Spleen (tissue), 11 donors: ENCODE data around the gene PXDN. TPM values are rescaled to one million over a fixed set of nuclear protein-coding genes. Genes with fewer than 3 reads are reported as not detected.

Source experiments
- DNase-seq: peaks from one replicate; pipeline ENCODE4 v3.0.0-alpha.2; 2020
- H3K27ac ChIP-seq, 8 donors: fragments of 200-600 bp; sonication (generic) in 7 of 8; 1 replicate in 4 of 8; 2 replicates in 4 of 8; pipeline versions ENCODE4 v1.5.0 to v1.8.0; 2016 to 2021; ENCODE audit warnings: inconsistent platforms in 4 of 8, mild to moderate bottlenecking in 4 of 8, moderate library complexity in 1 of 8
- H3K27me3 ChIP-seq, 7 donors: fragments of 200-600 bp; sonication (generic) in 6 of 7; replicated peaks in 1 of 7; 1 replicate in 4 of 7; 2 replicates in 3 of 7; pipeline versions ENCODE4 v1.5.0 to v1.8.0; 2016 to 2021; ENCODE audit warnings: inconsistent platforms in 3 of 7, mild to moderate bottlenecking in 1 of 7
- H3K36me3 ChIP-seq, 6 donors: fragments of 200-600 bp; sonication (generic) in 5 of 6; 1 replicate in 4 of 6; 2 replicates in 2 of 6; pipeline versions ENCODE4 v1.5.0 to v1.8.0; 2016 to 2021; ENCODE audit warnings: inconsistent platforms in 2 of 6
- H3K4me1 ChIP-seq, 6 donors: fragments of 200-600 bp; sonication (generic) in 5 of 6; 1 replicate in 3 of 6; 2 replicates in 3 of 6; pipeline versions ENCODE4 v1.5.0 to v1.8.0; 2016 to 2021; ENCODE audit warnings: inconsistent platforms in 3 of 6
- H3K4me3 ChIP-seq, 8 donors: fragments of 200-600 bp; sonication (generic) in 7 of 8; 1 replicate in 4 of 8; 2 replicates in 4 of 8; pipeline versions ENCODE4 v1.5.0 to v1.8.0; 2016 to 2021; ENCODE audit warnings: inconsistent platforms in 4 of 8, mild to moderate bottlenecking in 4 of 8, moderate library complexity in 2 of 8
- H3K9me3 ChIP-seq, 8 donors: fragments of 200-600 bp; sonication (generic) in 7 of 8; 1 replicate in 4 of 8; 2 replicates in 4 of 8; pipeline versions ENCODE4 v1.5.0 to v1.8.0; 2016 to 2021; ENCODE audit warnings: inconsistent platforms in 4 of 8
- CTCF ChIP-seq, 11 experiments: fragments of 200-600 bp in 7 of 11; fragments of 450-650 bp in 4 of 11; sonication (generic) in 4 of 11; IDR thresholded peaks in 8 of 11; conservative IDR thresholded peaks in 3 of 11; 1 replicate in 7 of 11; 2 replicates in 4 of 11; pipeline versions ENCODE4 v1.4.0 to v1.8.0; 2016 to 2021; ENCODE audit warnings: antibody characterized with exemption in 11 of 11, inconsistent platforms in 4 of 11, mild to moderate bottlenecking in 1 of 11
- POLR2A ChIP-seq, 3 donors: fragments of 450-650 bp; IDR thresholded peaks; one replicate each; pipeline ENCODE4 v1.5.1; 2017; ENCODE audit warnings: antibody characterized with exemption in 3 of 3, mild to moderate bottlenecking in 1 of 3
- POLR2AphosphoS5 ChIP-seq, 3 donors: sonication (generic); formaldehyde crosslinking; IDR thresholded peaks; one replicate each; pipeline ENCODE4 v1.5.1; 2017; ENCODE audit warnings: antibody characterized with exemption in 3 of 3
- WGBS, 5 donors: extraction: QIAGEN DNeasy Blood & Tissue Kit in 3 of 5; methylation state at CpG; one replicate each; pipeline versions ENCODE4 v1.1.5 to v1.1.7; 2013 to 2018; 5-methylcytosine and 5-hydroxymethylcytosine counted together
- intact Hi-C: fragments of 100-400 bp; cut with DNase I; formaldehyde crosslinking; loops from one replicate; pipeline ENCODE4 v1.15.0; 2023; ENCODE audit warnings: low total_unique reads
- polyA plus RNA-seq, 3 donors: library from polyadenylated mRNA; stranded (reverse); fragments of 200-250 nt; gene quantifications; one replicate each; pipeline ENCODE4 v1.2.1, GENCODE V29; 2013
- total RNA-seq, 7 donors: library from RNA; depleted of rRNA in 3 of 7; stranded (reverse); fragments of >200 nt in 3 of 7; fragmentation: NEBNext Ultra II Directional in 4 of 7; extraction: Animal tissue kit (Norgen Biotek cat#: 25700) in 4 of 7; gene quantifications; one replicate each; pipeline versions ENCODE4 v1.1.0 to v1.2.1, GENCODE V29; 2016 to 2021
- donor health status: healthy with polysubstance abuse.
- donor health status: DM: no; HTN: no; CAD: no; lungs with moderate emphysema.
- donor health status: DM: no; HTN: no; CAD: no.
- donor health status: Bipolar disorder and iron deficiency.
- donor health status: healthy.
- donor health status: DM: no; HTN: no; CAD: no.
- donor health status: DM: yes; HTN: yes; CAD: no.

The PXDN gene
- total and polyA plus RNA-seq, 10 donors: 1.9 to 49.3 (median 30.8) TPM

- H3K27me3 ChIP-seq: peaks cover 0 to 7% (median 0%) of the 10 kb centered on the region in 7 donors
- whole genome bisulfite sequencing, 5 donors: 76 to 87% (median 81%) methylated on average over 8 of the region's 8 CpGs
- TF ChIP-seq POLR2AphosphoS5 (IDR thresholded peaks at IDR 0.05): no peak
- no peak for TF ChIP-seq CTCF (IDR thresholded peaks at IDR 0.05 in 8 of 11, conservative IDR thresholded peaks at IDR 0.05 in 3 of 11)
- TF ChIP-seq POLR2A (IDR thresholded peaks at IDR 0.05): no peak
- H3K27ac ChIP-seq: no peak overlapping the region
- peak; percentile 35 for DNase-seq
- intact Hi-C loops: no loop called here
- peaks cover 0 to 14% (median 0%) of the 10 kb centered on the region in 6 donors for H3K4me1 ChIP-seq
- no peak overlapping the region for H3K4me3 ChIP-seq
- no peaks in the 10 kb centered on the region for H3K9me3 ChIP-seq
- peaks cover 0 to 4% (median 1%) of the 10 kb centered on the region in 6 donors for H3K36me3 ChIP-seq
These were observed 89.5 kb downstream of the PXDN start for GRCh38 chr2:1654696-1655374.

- 86 to 93% (median 91%) methylated on average over 14 of the region's 14 CpGs for WGBS, 5 donors
- H3K27me3 ChIP-seq: peaks cover 0 to 7% (median 0%) of the 10 kb centered on the region in 7 donors
- intact Hi-C loops: no loop called here
- H3K36me3 ChIP-seq: peaks cover 0 to 8% (median 2%) of the 10 kb centered on the region in 6 donors
- TF ChIP-seq CTCF (IDR thresholded peaks at IDR 0.05 in 8 of 11, conservative IDR thresholded peaks at IDR 0.05 in 3 of 11) (no peak), POLR2A (IDR thresholded peaks at IDR 0.05) (no peak), POLR2AphosphoS5 (IDR thresholded peaks at IDR 0.05) (no peak)
- H3K4me3 ChIP-seq: no peak overlapping the region
- peak overlapping the region in 2 of 8 donors; percentile 37 to 55 for H3K27ac ChIP-seq
- peaks cover 0 to 3% (median 0%) of the 10 kb centered on the region in 8 donors for H3K9me3 ChIP-seq
- peaks cover 0 to 14% (median 0%) of the 10 kb centered on the region in 6 donors for H3K4me1 ChIP-seq
- no peak for DNase-seq
These were observed 90.2 kb downstream of the PXDN start for GRCh38 chr2:1653956-1654695.

- peaks cover 0 to 5% (median 0%) of the 10 kb centered on the region in 8 donors for H3K9me3 ChIP-seq
- H3K27ac ChIP-seq: no peak overlapping the region
- peaks cover 0 to 14% (median 0%) of the 10 kb centered on the region in 6 donors for H3K4me1 ChIP-seq
- TF ChIP-seq CTCF (IDR thresholded peaks at IDR 0.05 in 8 of 11, conservative IDR thresholded peaks at IDR 0.05 in 3 of 11) (no peak), POLR2A (IDR thresholded peaks at IDR 0.05) (no peak), POLR2AphosphoS5 (IDR thresholded peaks at IDR 0.05) (no peak)
- H3K4me3 ChIP-seq: no peak overlapping the region
- 55 to 84% (median 67%) methylated on average over 9 of the region's 9 CpGs for WGBS, 5 donors
- intact Hi-C loops: no loop called here
- peaks cover 0 to 1% (median 0%) of the 10 kb centered on the region in 7 donors for H3K27me3 ChIP-seq
- DNase-seq: peak; percentile 34
- H3K36me3 ChIP-seq: peaks cover 0 to 27% (median 3%) of the 10 kb centered on the region in 6 donors
These were observed 92.1 kb downstream of the PXDN start for GRCh38 chr2:1652034-1652790.
